ENCODE data around the gene ZDHHC7. TPM values are rescaled to one million over a fixed set of nuclear protein-coding genes. Genes with fewer than 3 reads are reported as not detected.

The ZDHHC7 gene
- total and polyA plus RNA-seq, 9 of the 15 experiments (the other 6 are each of a cell fraction or from before 2014, with no cell fraction given): 1.7 to 49.7 (median 37.4) TPM

- TF ChIP-seq, protein P1, sequence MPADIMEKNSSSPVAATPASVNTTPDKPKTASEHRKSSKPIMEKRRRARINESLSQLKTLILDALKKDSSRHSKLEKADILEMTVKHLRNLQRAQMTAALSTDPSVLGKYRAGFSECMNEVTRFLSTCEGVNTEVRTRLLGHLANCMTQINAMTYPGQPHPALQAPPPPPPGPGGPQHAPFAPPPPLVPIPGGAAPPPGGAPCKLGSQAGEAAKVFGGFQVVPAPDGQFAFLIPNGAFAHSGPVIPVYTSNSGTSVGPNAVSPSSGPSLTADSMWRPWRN (IDR thresholded peaks at IDR 0.05; ENCODE audit: low read depth): no peak
- TF ChIP-seq, protein P2, sequence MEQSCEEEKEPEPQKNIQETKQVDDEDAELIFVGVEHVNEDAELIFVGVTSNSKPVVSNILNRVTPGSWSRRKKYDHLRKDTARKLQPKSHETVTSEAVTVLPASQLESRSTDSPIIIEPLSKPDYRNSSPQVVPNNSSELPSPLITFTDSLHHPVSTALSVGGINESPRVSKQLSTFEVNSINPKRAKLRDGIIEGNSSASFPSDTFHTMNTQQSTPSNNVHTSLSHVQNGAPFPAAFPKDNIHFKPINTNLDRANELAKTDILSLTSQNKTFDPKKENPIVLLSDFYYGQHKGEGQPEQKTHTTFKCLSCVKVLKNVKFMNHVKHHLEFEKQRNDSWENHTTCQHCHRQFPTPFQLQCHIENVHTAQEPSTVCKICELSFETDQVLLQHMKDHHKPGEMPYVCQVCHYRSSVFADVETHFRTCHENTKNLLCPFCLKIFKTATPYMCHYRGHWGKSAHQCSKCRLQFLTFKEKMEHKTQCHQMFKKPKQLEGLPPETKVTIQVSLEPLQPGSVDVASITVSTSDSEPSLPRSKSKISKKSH (CRISPR knock-in tag; IDR thresholded peaks at IDR 0.05): no peak
- no peak for TF ChIP-seq PHF20 (IDR thresholded peaks at IDR 0.05; ENCODE audit: partially characterized antibody)
- TF ChIP-seq POLR2AphosphoS5 (IDR thresholded peaks at IDR 0.05; ENCODE audit: control insufficient read depth, insufficient read depth, low read depth, low read length): no peak
- TF ChIP-seq PTRF (tag; IDR thresholded peaks at IDR 0.05): no peak
- TF ChIP-seq MITF (IDR thresholded peaks at IDR 0.05): no peak
- no peak for TF ChIP-seq RREB1 (CRISPR knock-in tag; IDR thresholded peaks at IDR 0.05)
- no peak for TF ChIP-seq ZKSCAN1 (IDR thresholded peaks at IDR 0.05; ENCODE audit: low read depth, low read length)
- no peak for TF ChIP-seq POLR3A (IDR thresholded peaks at IDR 0.05; ENCODE audit: borderline replicate concordance, extremely low read depth, insufficient read depth, insufficient read length)
- no peak for TF ChIP-seq BCOR (IDR thresholded peaks at IDR 0.05)
- peak in 1 of 2 experiments; percentile 16; a peak in 1 of 4 replicates for TF ChIP-seq SRF (CRISPR knock-in tag; IDR thresholded peaks at IDR 0.05)
- TF ChIP-seq SUPT5H (IDR thresholded peaks at IDR 0.05): no peak
- no peak for TF ChIP-seq ARHGAP35 (IDR thresholded peaks at IDR 0.05; ENCODE audit: partially characterized antibody)
- TF ChIP-seq BRD9 (IDR thresholded peaks at IDR 0.05; ENCODE audit: low read depth, partially characterized antibody): peak; percentile 7
- peak; percentile 55; the same call in 1 of the 2 replicates for TF ChIP-seq NBN (IDR thresholded peaks at IDR 0.05; ENCODE audit: low read depth)
- TF ChIP-seq WHSC1 (IDR thresholded peaks at IDR 0.05; ENCODE audit: low read length): no peak
- TF ChIP-seq ZNF586 (CRISPR knock-in tag; conservative IDR thresholded peaks at IDR 0.05): no peak
- TF ChIP-seq HDAC8 (tag; IDR thresholded peaks at IDR 0.05): no peak
- no peak for TF ChIP-seq KHSRP (IDR thresholded peaks at IDR 0.05)
- no peak for TF ChIP-seq ZNF561 (CRISPR knock-in tag; conservative IDR thresholded peaks at IDR 0.05)
- TF ChIP-seq CSDE1 (IDR thresholded peaks at IDR 0.05): no peak
- TF ChIP-seq SREBF2 (CRISPR knock-in tag; IDR thresholded peaks at IDR 0.05): no peak
Measured at GRCh38 chr16:85051067-85051581, 39.8 kb upstream of the ZDHHC7 start (continued).

All from K562 (cell line).